ENCODE data around the gene SMYD4.

GRCh38 chr17:1732833-1733321 lies 96.8 kb downstream of the SMYD4 start:
- TF ChIP-seq CTCF (IDR thresholded peaks at IDR 0.05), result no peak
- no peak for TF ChIP-seq POLR2A (IDR thresholded peaks at IDR 0.05)
- TF ChIP-seq POLR2AphosphoS5 (IDR thresholded peaks at IDR 0.05), result no peak

All from prostate gland (tissue), 2 donors.